ENCODE data around the gene ZBTB2.

GRCh38 chr6:151327101-151327500 is 64.3 kb downstream of the ZBTB2 start:
- TF ChIP-seq PAX5 (IDR thresholded peaks at IDR 0.05; ENCODE audit: insufficient read depth, low read length, severe bottlenecking) (no peak), POLR2AphosphoS5 (IDR thresholded peaks at IDR 0.05; ENCODE audit: low read depth, low read length) (no peak)

All from GM12891 (cell line).